Brain microvascular endothelial cell (primary cell): ENCODE data around the gene TMEM9.

ENCODE experiments used
- DNase-seq: peaks from one replicate; pipeline ENCODE4 v3.0.0-alpha.2; 2020
- H3K27ac ChIP-seq: fragments of 250-450 bp; sonication (Bioruptor Pico); 2 replicates; pipeline ENCODE4 v1.5.1; 2020; ENCODE audit warnings: mild to moderate bottlenecking, moderate library complexity
- H3K27me3 ChIP-seq: fragments of 250-450 bp; sonication (Bioruptor Pico); replicated peaks from 2 replicates; pipeline ENCODE4 v1.5.1; 2020; ENCODE audit warnings: mild to moderate bottlenecking
- H3K36me3 ChIP-seq: fragments of 250-450 bp; sonication (Bioruptor Pico); replicated peaks from 2 replicates; pipeline ENCODE4 v1.5.1; 2020; ENCODE audit warnings: mild to moderate bottlenecking
- H3K4me3 ChIP-seq: 2 replicates; pipeline ENCODE4 v1.5.1; 2011; ENCODE audit warnings: low read depth, mild to moderate bottlenecking, control low read depth, low read length, moderate library complexity
- CTCF ChIP-seq: IDR thresholded peaks from 2 replicates; pipeline ENCODE4 v1.5.1; 2011; ENCODE audit warnings: low read depth, mild to moderate bottlenecking, moderate library complexity, low read length, control low read depth, inconsistent platforms; ENCODE audit errors: missing control alignments
- in situ Hi-C: cut with HindIII; loops from 2 replicates; pipeline ENCODE4 v1.10.0; 2017; ENCODE audit warnings: low sequenced_read_pairs, low pct_ligation_motif_present

The TMEM9 gene

GRCh38 chr1:201114245-201115131 lies 39.8 kb downstream of the TMEM9 start:
- no peaks in the 10 kb centered on the region for H3K27me3 ChIP-seq
- no peak overlapping the region for H3K27ac ChIP-seq
- TF ChIP-seq CTCF = peak; percentile 94
- peak; percentile 95 for DNase-seq
- H3K4me3 ChIP-seq = peak overlapping the region; percentile 63
- no peaks in the 10 kb centered on the region for H3K36me3 ChIP-seq
- in situ Hi-C loops = no loop called here

DNA sequence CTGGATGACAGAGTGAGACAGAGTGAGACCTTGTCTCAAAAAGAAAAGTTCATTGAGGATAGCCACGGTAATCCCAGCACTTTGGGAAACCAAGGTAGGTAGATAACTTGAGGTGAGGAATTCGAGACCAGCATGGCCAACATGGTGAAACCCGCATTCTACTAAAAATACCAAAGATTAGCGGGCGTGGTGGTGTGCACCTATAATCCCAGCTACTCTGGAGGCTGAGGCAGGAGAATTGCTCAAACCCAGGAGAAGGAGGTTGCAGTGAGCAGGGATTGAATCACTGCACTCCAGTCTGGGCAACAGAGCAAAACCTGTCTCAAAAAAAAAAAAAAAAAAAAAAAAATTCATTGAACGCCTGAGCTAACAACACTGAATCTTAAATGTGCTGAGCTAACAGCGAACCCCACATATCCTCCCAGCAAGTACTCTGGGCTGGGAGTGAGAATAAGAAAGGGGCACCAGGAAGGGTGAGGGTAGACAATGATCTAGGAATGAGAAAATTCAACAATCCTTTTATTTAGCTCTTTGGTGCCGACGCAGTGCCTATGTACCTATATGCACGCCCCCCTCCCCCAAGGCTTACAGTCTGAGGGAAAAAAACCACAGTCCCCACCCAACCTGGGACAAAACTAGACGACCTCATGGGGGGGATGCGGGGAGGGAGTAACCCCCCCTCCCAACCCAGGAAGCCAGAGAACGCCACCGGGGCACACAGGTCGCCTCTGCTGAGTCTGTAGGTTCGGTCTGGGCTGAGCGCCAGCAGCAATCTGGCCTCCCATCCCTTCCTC lies 40.6 kb downstream of the TMEM9 start:
- Histone ChIP-seq H3K27ac (no peak overlapping the region), H3K4me3 (peak overlapping the region; percentile 63), H3K27me3 (no peaks in the 10 kb centered on the region), H3K36me3 (no peaks in the 10 kb centered on the region)
- TF ChIP-seq CTCF = no peak
- DNase-seq = no peak
- in situ Hi-C loops = no loop called here

DNA sequence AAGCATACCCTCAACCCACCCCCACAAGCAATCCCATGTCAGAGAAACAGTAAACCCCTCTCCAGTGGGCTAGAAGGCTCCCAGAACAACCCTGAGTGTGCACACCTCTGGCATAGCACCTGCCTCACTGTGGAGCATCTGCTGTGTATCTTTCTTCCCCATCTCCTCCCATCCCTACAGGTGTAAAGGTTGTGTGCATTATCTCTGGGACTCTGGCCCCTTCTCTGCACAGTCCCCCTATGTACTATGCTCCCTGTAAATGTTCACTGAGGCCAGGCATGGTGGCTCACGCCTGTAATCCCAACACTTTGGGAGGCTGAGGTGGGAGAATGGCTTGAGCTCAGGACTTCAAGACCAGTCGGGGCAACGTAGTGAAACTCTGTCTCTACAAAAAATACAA lies 41.3 kb downstream of the TMEM9 start:
- in situ Hi-C loops = no loop called here

GRCh38 chr1:201112173-201112731 lies 42.0 kb downstream of the TMEM9 start, which contains the start of gene CACNA1S:
Gene CACNA1S, minus strand, starts transcription at chr1:201112426. Its CDS starts 87 bp downstream, at chr1:201112339.
- Histone ChIP-seq H3K4me3 (no peak within 1 kb of the TSS), H3K36me3 (no peaks in the 10 kb centered on the region), H3K27me3 (no peaks in the 10 kb centered on the region), H3K27ac (no peak within 1 kb of the TSS)
- no peak for DNase-seq
- TF ChIP-seq CTCF = no peak
- in situ Hi-C loops = no loop called here

More for the DNA sequence above, 41.3 kb downstream of the TMEM9 start:
- no peak overlapping the region for H3K4me3 ChIP-seq
- no peaks in the 10 kb centered on the region for H3K27me3 ChIP-seq
- H3K36me3 ChIP-seq = no peaks in the 10 kb centered on the region
- no peak overlapping the region for H3K27ac ChIP-seq
- TF ChIP-seq CTCF = no peak
- DNase-seq = no peak

DNA sequence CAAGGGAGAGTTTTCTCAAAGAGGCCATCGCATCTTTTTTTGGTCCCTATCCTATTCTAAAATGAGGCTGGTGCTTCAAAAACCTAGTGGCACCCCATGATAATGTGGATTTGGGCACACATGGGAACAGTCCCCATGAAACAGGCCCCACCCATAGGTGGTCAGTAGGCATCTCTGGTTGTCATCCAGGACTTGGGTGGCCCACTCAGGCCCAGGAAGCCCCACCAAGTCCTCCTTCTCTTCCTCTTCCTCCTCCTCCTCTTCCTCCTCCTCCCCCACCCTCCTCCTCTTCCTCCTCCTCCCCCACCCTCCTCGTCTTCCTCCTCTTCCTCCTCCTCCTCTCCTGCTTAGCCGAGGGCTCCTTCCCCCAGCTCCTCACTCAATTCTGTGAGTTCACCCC lies 42.6 kb downstream of the TMEM9 start:
- Histone ChIP-seq H3K27ac (no peak overlapping the region), H3K36me3 (no peaks in the 10 kb centered on the region), H3K27me3 (no peaks in the 10 kb centered on the region), H3K4me3 (no peak overlapping the region)
- DNase-seq = no peak
- no peak for TF ChIP-seq CTCF
- in situ Hi-C loops = no loop called here
